HepG2 (cell line): ENCODE data around the gene AP4M1. TPM values are rescaled to one million over a fixed set of nuclear protein-coding genes. Genes with fewer than 3 reads are reported as not detected.
A peak's percentile ranks its signal among the peaks of the same experiment; 100 is the strongest.

Source experiments
- ATF6 ChIP-seq: sonication (generic); formaldehyde crosslinking; conservative IDR thresholded peaks from 2 replicates; pipeline ENCODE4 v1.4.0; 2020; ENCODE audit warnings: missing genetic modification reagents
- E2F5 ChIP-seq: sonication (generic); formaldehyde crosslinking; conservative IDR thresholded peaks from 2 replicates; pipeline ENCODE4 v1.4.0; 2020; ENCODE audit warnings: missing genetic modification reagents
- EZH2 ChIP-seq: conservative IDR thresholded peaks from 2 replicates; pipeline ENCODE4 v1.6.1; 2012; ENCODE audit warnings: mild to moderate bottlenecking, low read depth, low read length, moderate library complexity
- FOXK2 ChIP-seq: fragments of 450-650 bp; IDR thresholded peaks from 2 replicates; pipeline ENCODE4 v1.6.1; 2016
- GTF3A ChIP-seq: sonication (generic); formaldehyde crosslinking; conservative IDR thresholded peaks from 2 replicates; pipeline ENCODE4 v1.4.0; 2020; ENCODE audit warnings: mild to moderate bottlenecking, missing genetic modification reagents
- MBD4 ChIP-seq: IDR thresholded peaks from 2 replicates; pipeline ENCODE4 v1.6.1; 2012; ENCODE audit warnings: low read length, inconsistent platforms, borderline replicate concordance
- POLR2AphosphoS2 ChIP-seq: IDR thresholded peaks from 2 replicates; pipeline ENCODE4 v1.6.1; 2011; ENCODE audit warnings: low read depth, low read length, improper control_type of control experiment
- TBP ChIP-seq: sonication (generic); formaldehyde crosslinking; IDR thresholded peaks from 2 replicates; pipeline ENCODE4 v1.5.0; 2020; ENCODE audit warnings: missing genetic modification reagents
- TFAP4 ChIP-seq: sonication (generic); IDR thresholded peaks from 2 replicates; pipeline ENCODE4 v1.6.1; 2016; ENCODE audit warnings: low read depth, borderline replicate concordance
- ZKSCAN1 ChIP-seq: fragments of 150-350 bp; IDR thresholded peaks from 2 replicates; pipeline ENCODE4 v1.6.1; 2014; ENCODE audit warnings: low read length
- ZNF225 ChIP-seq: sonication (generic); formaldehyde crosslinking; IDR thresholded peaks from 2 replicates; pipeline ENCODE4 v1.4.0; 2020; ENCODE audit warnings: mild to moderate bottlenecking, missing genetic modification reagents
- ZNF331 ChIP-seq: sonication (generic); formaldehyde crosslinking; IDR thresholded peaks from 2 replicates; pipeline ENCODE4 v1.4.0; 2020; ENCODE audit warnings: missing genetic modification reagents
- ZNF460 ChIP-seq: sonication (generic); formaldehyde crosslinking; IDR thresholded peaks from 2 replicates; pipeline ENCODE4 v1.5.1; 2020; ENCODE audit warnings: missing genetic modification reagents, mild to moderate bottlenecking, borderline replicate concordance
- ZNF468 ChIP-seq: sonication (generic); formaldehyde crosslinking; IDR thresholded peaks from 2 replicates; pipeline ENCODE4 v1.8.0; 2022; ENCODE audit warnings: mild to moderate bottlenecking, moderate library complexity, missing genetic modification reagents
- ZNF605 ChIP-seq: sonication (generic); formaldehyde crosslinking; IDR thresholded peaks from 2 replicates; pipeline ENCODE4 v1.8.0; 2022; ENCODE audit warnings: mild to moderate bottlenecking, missing genetic modification reagents
- ZNF607 ChIP-seq: sonication (generic); formaldehyde crosslinking; IDR thresholded peaks from 2 replicates; pipeline ENCODE4 v1.5.1; 2020; ENCODE audit warnings: missing genetic modification reagents, mild to moderate bottlenecking, borderline replicate concordance
- ZNF646 ChIP-seq: sonication (generic); formaldehyde crosslinking; IDR thresholded peaks from 2 replicates; pipeline ENCODE4 v1.9.0; 2021; ENCODE audit warnings: mild to moderate bottlenecking, missing genetic modification reagents
- ZNF781 ChIP-seq: sonication (generic); formaldehyde crosslinking; IDR thresholded peaks from 2 replicates; pipeline ENCODE4 v1.5.1; 2020; ENCODE audit warnings: borderline replicate concordance, mild to moderate bottlenecking, missing genetic modification reagents; ENCODE audit errors: not compliant biosample characterization
- ZNF792 ChIP-seq: IDR thresholded peaks from 2 replicates; pipeline ENCODE4 v1.6.1; 2016
- ZNF883 ChIP-seq: sonication (generic); formaldehyde crosslinking; IDR thresholded peaks from 2 replicates; pipeline ENCODE4 v1.5.1; 2020; ENCODE audit warnings: mild to moderate bottlenecking, missing genetic modification reagents; ENCODE audit errors: not compliant biosample characterization
- polyA plus RNA-seq, 8 experiments: library from polyadenylated mRNA; depleted of rRNA in 3 of 8; stranded (reverse) in 7 of 8; unstranded in 1 of 8; fragments of >200 nt; fragmentation: Illumina TruSeq in 4 of 8; extraction: Trizol in 4 of 8; gene quantifications; 2 replicates each; pipeline versions ENCODE4 v1.2.1 to v1.2.3, GENCODE V29; 2011 to 2016; ENCODE audit warnings: low read depth in 4 of 8, missing spikeins in 1 of 8, mixed read lengths in 1 of 8; ENCODE audit not compliant: insufficient read depth in 1 of 8
- total RNA-seq, 5 experiments: library from RNA; depleted of rRNA; stranded (reverse); fragments of >200 nt; fragmentation: Illumina TruSeq; extraction: Trizol; gene quantifications; 2 replicates each; pipeline ENCODE4 v1.2.3, GENCODE V29; 2016; ENCODE audit warnings: low read depth in 1 of 5

AP4M1 gene
- total and polyA plus RNA-seq, 2 of the 13 experiments (the other 11 are each of a cell fraction or from before 2014, with no cell fraction given): 6.3 to 9.7 TPM

- peak; percentile 77; the same call in 1 of the 2 replicates for TF ChIP-seq ZNF468 (CRISPR knock-in tag)
- peak; percentile 80 for TF ChIP-seq ZNF225 (CRISPR knock-in tag)
- no peak for TF ChIP-seq MBD4
- peak; percentile 72; the same call in 1 of the 2 replicates for TF ChIP-seq GTF3A (CRISPR knock-in tag)
- TF ChIP-seq ZNF607 (CRISPR knock-in tag): peak; percentile 99
- no peak for TF ChIP-seq EZH2
- no peak for TF ChIP-seq TBP (CRISPR knock-in tag)
- no peak for TF ChIP-seq ATF6 (CRISPR knock-in tag)
- no peak for TF ChIP-seq FOXK2
- no peak for TF ChIP-seq ZNF460 (CRISPR knock-in tag)
- TF ChIP-seq ZNF792: peak; percentile 87; the same call in 1 of the 2 replicates
- peak; percentile 31 for TF ChIP-seq ZNF781 (CRISPR knock-in tag)
- TF ChIP-seq ZKSCAN1: no peak
- no peak for TF ChIP-seq POLR2AphosphoS2
- peak; percentile 79 for TF ChIP-seq ZNF331 (CRISPR knock-in tag)
- TF ChIP-seq ZNF646 (CRISPR knock-in tag): no peak
- peak; percentile 90 for TF ChIP-seq E2F5 (CRISPR knock-in tag)
- TF ChIP-seq TFAP4: no peak
- TF ChIP-seq ZNF605 (CRISPR knock-in tag): peak; percentile 54; the same call in 1 of the 2 replicates
- peak; percentile 97 for TF ChIP-seq ZNF883 (CRISPR knock-in tag)
Observed at GRCh38 chr7:100088621-100089457, 12.6 kb upstream of the AP4M1 start, which contains the start of gene COPS6 (continued).
